Ishikawa (cell line): ENCODE data around the gene ABCB4.

Source experiments
- EGR1 ChIP-seq: IDR thresholded peaks from 2 replicates; pipeline ENCODE4 v1.6.1; 2012
- EP300 ChIP-seq: IDR thresholded peaks from 2 replicates; pipeline ENCODE4 v1.6.1; 2012; ENCODE audit warnings: borderline replicate concordance

- no peak for TF ChIP-seq EGR1
- no peak for TF ChIP-seq EP300
These were observed 11.5 kb downstream of the ABCB4 start for GRCh38 chr7:87463982-87464381.
